Hematopoietic multipotent progenitor cell treated with erythropoietin and hydrocortisone succinate and interleukin-3 and kit ligand, for 8 days (in vitro differentiated cells): Measurements from ENCODE around the gene ADCY2.
A peak's percentile ranks its signal among the peaks of the same experiment; 100 is the strongest.

ENCODE experiments used
- DNase-seq: peaks from one replicate; pipeline ENCODE4 v3.0.0-alpha.2; 2015

The ADCY2 gene

DNA sequence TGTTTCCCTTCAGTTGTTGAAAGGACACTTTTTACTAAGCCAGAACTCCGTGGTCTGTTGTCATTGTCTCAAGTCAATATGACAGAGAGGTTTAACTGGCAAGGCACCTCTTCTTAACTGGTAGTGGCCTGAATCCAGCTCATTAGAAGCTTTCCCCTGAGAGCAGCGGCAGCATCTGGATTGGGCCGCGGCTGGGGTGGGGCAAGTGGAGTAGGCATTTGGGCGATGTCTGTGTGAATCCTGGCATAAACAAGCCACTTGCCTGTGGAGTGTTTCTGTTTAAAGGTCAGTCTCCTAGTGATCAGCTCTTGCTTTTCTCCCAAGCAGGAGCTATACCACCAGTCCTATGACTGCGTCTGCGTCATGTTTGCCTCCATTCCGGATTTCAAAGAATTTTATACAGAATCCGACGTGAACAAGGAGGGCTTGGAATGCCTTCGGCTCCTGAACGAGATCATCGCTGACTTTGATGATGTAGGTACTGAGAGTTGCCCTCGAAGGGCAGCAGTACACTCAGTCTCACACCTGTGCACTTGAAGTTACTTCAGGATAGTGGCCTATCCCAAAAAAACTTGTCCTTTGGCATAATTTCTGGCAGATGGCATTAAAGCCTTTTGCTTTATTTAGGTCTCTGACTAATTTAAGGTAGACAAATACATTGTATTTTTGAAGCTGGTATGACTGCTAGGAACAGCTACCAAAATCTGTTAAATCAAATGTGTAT, 406.1 kb downstream of the ADCY2 start:
- no peak for DNase-seq

- DNase-seq, result peak; percentile 22
These were observed 406.9 kb downstream of the ADCY2 start for GRCh38 chr5:7802855-7803254.

GRCh38 chr5:7803937-7804336, 408.0 kb downstream of the ADCY2 start:
- no peak for DNase-seq

- peak; percentile 3 for DNase-seq
These were observed 409.4 kb downstream of the ADCY2 start for GRCh38 chr5:7805379-7805778.

- no peak for DNase-seq
These were observed 413.1 kb downstream of the ADCY2 start for GRCh38 chr5:7808998-7809397.

DNA sequence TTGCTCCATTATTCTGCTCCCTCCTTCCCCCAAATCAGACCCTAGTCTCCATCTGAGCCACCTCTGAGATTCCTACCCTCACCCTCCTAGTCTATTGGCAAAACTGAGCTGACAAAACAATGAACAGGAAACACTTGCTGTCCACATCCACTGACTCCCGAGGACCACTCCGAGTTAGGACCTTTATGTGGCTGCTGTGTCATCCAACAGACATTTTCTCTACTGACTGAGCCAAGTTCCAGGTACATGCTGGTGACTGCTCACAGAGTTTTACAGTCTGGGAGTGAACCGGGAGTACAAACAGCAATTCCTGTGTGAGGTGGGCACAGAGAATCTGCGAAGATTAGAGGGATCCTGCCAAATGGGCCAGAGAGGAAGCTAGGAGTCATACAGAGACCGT, 415.8 kb downstream of the ADCY2 start:
- DNase-seq, result no peak

DNA sequence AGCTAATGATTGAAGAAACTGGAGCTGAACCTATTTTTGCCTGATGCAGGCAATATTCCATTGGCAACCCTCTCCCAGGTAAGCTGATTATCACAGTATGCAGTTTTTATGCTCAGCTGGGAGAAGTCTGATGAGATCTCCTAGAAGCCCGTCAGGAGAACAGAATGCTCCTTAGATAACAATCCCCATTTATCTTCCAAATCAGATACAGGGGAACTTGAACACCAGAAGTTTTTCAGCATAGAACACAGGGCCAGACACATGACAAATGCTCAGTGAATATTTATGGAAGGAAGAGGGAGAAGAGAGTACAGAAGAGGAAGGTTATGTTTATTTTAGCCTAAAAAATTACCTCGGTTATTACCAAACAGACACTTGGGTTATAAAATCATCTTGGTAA, 417.1 kb downstream of the ADCY2 start:
- DNase-seq, result no peak

DNA sequence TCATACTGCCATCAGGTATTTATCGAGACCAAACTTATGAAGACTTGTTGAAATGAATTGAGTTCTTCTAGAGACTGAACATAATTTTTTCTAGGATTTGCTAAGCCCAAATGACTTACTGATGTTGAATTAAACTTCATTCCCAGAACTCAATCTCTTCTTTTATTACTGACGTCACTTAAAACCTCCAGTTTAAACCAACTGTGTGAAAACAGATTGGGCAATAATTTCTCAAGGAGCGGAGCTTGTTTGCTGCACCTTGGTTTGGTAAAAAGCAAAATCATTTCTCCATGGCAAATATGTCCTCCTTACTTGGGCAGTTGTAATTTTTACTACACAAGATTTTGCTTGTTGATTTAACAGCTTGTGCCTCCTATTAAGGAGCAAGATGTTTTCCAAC, 417.6 kb downstream of the ADCY2 start:
- no peak for DNase-seq

GRCh38 chr5:7814816-7815215, 418.9 kb downstream of the ADCY2 start:
- no peak for DNase-seq

GRCh38 chr5:7815892-7816534, 420.1 kb downstream of the ADCY2 start:
- DNase-seq, result peak; percentile 71

- no peak for DNase-seq
These were observed 420.6 kb downstream of the ADCY2 start for GRCh38 chr5:7816535-7816901.

DNA sequence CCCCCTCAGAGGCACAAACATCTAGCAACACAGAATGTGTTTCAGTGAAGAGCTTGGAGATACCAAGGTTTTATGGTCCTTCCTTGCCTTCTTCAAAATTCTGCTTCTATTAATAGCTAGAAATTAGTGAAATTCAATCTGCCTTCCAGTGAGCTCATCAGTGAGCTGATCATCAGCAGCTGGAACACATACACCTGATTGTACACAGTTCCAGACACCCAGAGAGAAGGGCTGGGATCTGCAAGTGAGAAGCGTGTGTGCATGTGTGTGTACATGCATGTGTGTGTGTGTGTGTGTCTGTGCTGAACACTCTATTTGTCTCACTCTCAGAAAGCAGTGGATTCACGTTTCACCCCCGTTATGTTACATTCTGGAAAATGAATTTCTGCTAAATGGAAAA, 426.5 kb downstream of the ADCY2 start:
- DNase-seq, result no peak

- DNase-seq, result no peak
These were observed 427.7 kb downstream of the ADCY2 start for GRCh38 chr5:7823594-7823993.

GRCh38 chr5:7824995-7825394, 429.1 kb downstream of the ADCY2 start:
- DNase-seq, result no peak

DNA sequence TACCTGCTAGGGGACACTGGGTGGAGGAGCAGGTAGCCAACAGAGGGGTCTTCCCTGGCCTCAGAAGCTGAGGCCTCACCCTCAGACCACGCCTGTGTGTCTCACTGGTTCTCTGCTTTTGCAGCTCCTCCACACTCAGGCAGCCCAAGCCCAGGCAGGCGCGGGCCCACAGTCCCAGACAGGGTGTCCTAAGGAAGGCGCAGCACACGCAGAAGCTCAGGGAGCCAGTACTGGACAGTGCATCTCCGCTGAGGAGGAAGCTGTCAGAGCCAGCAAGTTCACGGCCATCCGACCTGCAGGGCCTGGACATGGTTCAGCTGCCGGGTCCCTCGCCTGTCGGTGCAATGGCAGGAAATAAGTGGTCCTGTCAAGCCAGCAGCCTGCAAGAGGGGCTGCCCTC, 429.7 kb downstream of the ADCY2 start:
- no peak for DNase-seq

DNA sequence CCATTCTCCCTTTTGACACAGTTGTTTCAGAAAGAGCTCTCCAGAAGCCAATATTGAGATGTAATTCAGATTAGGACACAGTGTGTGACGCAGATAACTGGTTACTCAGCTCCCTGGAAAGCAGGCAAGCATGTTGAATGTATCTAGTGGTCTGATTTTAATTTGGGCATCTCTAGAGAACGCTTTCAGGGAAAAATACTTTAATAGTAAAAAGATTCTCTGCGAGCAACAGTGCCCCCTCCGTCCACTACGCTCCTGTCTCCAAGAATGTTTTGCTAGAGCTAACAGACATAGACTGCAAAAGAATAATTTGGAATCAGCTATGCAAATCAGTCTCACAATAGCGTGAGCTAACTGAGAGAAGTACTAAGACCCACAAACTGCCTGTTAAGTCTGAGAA, 431.7 kb downstream of the ADCY2 start:
- DNase-seq, result no peak

DNA sequence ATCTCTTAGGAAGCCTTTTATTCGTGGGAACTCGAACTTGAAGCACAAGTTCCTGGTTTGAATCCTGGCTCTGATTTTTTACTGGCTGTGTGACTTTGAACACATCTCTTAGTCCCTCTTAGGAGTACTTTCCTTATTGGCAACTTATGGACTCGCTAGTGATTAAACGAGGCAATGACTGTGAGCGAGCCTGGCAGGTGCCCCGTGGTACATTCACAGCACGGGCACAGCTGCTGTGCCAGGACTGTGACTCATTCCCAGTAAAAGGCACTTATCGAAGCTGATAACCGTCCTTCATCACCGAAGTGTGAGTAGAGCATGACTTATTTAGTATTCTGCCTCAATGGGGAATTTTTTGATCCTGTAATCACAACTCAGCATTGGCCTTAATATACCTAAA, 432.3 kb downstream of the ADCY2 start:
- DNase-seq, result no peak

- no peak for DNase-seq
These were observed 439.0 kb downstream of the ADCY2 start for GRCh38 chr5:7834982-7835381.

- no peak for DNase-seq
These were observed 441.5 kb downstream of the ADCY2 start for GRCh38 chr5:7837403-7837802.

- no peak for DNase-seq
These were observed 446.6 kb downstream of the ADCY2 start for GRCh38 chr5:7842531-7842930.

DNA sequence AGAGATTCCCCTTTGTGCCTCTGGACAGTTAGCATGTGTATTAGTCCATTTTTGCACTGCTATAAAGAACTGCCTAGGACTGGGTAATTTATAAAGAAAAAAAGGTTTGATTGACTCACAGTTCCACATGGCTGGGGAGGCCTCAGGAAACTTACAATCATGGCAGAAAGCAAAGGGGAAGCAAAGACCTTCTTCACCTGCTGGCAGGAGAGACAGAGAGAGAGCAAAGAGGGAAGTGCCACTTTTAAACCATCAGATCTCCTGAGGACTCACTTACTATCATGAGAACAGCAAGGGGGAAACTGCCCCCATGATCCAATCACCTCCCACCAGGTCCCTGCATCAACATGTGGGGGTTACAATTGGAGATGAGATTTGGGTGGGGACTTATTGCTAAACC, 449.0 kb downstream of the ADCY2 start:
- no peak for DNase-seq

GRCh38 chr5:7845557-7845956, 449.6 kb downstream of the ADCY2 start:
- DNase-seq, result no peak

GRCh38 chr5:7846327-7846726, 450.4 kb downstream of the ADCY2 start:
- no peak for DNase-seq

- DNase-seq, result no peak
These were observed 452.4 kb downstream of the ADCY2 start for GRCh38 chr5:7848296-7848695.
